Measurements from ENCODE around the gene ANXA11.
"Not testable (repeated sequence)": the region's sequence is repeated elsewhere in the genome, so short reads cannot be mapped to it uniquely, and the experiment has no call there.

Gene ANXA11

GRCh38 chr10:80137920-80138319 lies 67.4 kb downstream of the ANXA11 start:
- H3K9me3 ChIP-seq (ENCODE audit: severe bottlenecking) = no peaks in the 10 kb centered on the region
- no peak overlapping the region for H3K4me3 ChIP-seq (ENCODE audit: low read depth, low read length)
- no peak overlapping the region for H3K27ac ChIP-seq
- no peaks in the 10 kb centered on the region for H3K36me3 ChIP-seq
- no peak for DNase-seq
- TF ChIP-seq, protein P1, sequence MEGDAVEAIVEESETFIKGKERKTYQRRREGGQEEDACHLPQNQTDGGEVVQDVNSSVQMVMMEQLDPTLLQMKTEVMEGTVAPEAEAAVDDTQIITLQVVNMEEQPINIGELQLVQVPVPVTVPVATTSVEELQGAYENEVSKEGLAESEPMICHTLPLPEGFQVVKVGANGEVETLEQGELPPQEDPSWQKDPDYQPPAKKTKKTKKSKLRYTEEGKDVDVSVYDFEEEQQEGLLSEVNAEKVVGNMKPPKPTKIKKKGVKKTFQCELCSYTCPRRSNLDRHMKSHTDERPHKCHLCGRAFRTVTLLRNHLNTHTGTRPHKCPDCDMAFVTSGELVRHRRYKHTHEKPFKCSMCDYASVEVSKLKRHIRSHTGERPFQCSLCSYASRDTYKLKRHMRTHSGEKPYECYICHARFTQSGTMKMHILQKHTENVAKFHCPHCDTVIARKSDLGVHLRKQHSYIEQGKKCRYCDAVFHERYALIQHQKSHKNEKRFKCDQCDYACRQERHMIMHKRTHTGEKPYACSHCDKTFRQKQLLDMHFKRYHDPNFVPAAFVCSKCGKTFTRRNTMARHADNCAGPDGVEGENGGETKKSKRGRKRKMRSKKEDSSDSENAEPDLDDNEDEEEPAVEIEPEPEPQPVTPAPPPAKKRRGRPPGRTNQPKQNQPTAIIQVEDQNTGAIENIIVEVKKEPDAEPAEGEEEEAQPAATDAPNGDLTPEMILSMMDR (IDR thresholded peaks at IDR 0.05; ENCODE audit: low read depth, low read length) = no peak
- no peaks in the 10 kb centered on the region for H3K27me3 ChIP-seq (ENCODE audit: insufficient read depth, low read depth, severe bottlenecking)

- TF ChIP-seq, protein P1 (IDR thresholded peaks at IDR 0.05; ENCODE audit: low read depth, low read length) = no peak
- no peak for DNase-seq
- H3K36me3 ChIP-seq = no peaks in the 10 kb centered on the region
- no peaks in the 10 kb centered on the region for H3K9me3 ChIP-seq (ENCODE audit: severe bottlenecking)
- peaks cover 2% of the 10 kb centered on the region for H3K27me3 ChIP-seq (ENCODE audit: insufficient read depth, low read depth, severe bottlenecking)
- H3K4me3 ChIP-seq (ENCODE audit: low read depth, low read length) = no peak overlapping the region
- H3K27ac ChIP-seq = no peak overlapping the region
Measured at GRCh38 chr10:80137031-80137862, 68.1 kb downstream of the ANXA11 start.

GRCh38 chr10:80136134-80136571 lies 69.2 kb downstream of the ANXA11 start:
- no peak for DNase-seq
- Histone ChIP-seq H3K27ac (no peak overlapping the region), H3K36me3 (no peaks in the 10 kb centered on the region), H3K4me3 (ENCODE audit: low read depth, low read length) (no peak overlapping the region), H3K9me3 (ENCODE audit: severe bottlenecking) (no peaks in the 10 kb centered on the region), H3K27me3 (ENCODE audit: insufficient read depth, low read depth, severe bottlenecking) (peaks cover 3% of the 10 kb centered on the region)
- TF ChIP-seq, protein P1 (IDR thresholded peaks at IDR 0.05; ENCODE audit: low read depth, low read length) = no peak

DNA sequence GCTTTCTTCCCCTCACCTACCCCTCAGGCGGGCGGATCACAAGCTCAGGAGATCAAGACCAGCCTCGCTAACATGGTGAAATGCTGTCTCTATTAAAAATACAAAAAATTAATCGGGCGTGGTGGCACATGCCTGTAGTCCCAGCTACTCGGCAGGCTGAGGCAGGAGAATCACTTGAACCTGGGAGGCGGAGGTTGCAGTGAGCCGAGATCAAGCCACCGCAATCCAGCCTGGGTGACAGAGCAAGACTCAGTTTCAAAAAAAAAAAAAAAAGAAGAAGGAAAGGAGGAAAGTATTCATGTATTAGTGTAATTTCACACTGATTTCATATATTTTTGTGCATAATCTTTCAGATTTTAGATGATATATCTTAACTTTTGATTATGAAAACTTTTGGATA lies 71.7 kb downstream of the ANXA11 start:
- not testable (repeated sequence) for DNase-seq; H3K36me3 ChIP-seq; H3K9me3 ChIP-seq (ENCODE audit: severe bottlenecking); H3K27ac ChIP-seq; H3K4me3 ChIP-seq (ENCODE audit: low read depth, low read length); H3K27me3 ChIP-seq (ENCODE audit: insufficient read depth, low read depth, severe bottlenecking)

DNA sequence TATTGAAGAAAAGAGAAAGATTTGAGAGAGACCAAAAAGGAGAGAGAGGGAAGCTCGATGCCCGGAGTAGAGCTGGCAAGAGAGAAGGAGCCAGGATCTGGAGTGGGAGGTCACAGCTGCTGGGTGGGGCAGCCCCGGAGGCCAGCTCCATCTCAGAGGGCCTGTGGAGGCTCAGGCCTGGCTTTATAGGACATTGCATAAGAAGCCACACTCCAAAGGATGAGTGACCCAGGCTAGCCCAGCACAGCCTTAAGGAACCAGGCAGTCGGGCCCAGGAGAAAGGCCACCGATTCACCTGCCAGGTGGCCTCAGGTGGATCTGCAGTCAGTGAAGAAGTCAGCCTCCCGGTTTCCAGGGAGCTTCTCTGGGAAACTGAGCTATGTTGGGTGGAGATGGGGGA lies 72.1 kb downstream of the ANXA11 start:
- Histone ChIP-seq H3K27me3 (ENCODE audit: insufficient read depth, low read depth, severe bottlenecking) (peaks cover 3% of the 10 kb centered on the region), H3K4me3 (ENCODE audit: low read depth, low read length) (peak overlapping the region; percentile 67), H3K27ac (no peak overlapping the region), H3K36me3 (no peaks in the 10 kb centered on the region), H3K9me3 (ENCODE audit: severe bottlenecking) (no peaks in the 10 kb centered on the region)
- TF ChIP-seq, protein P1 (IDR thresholded peaks at IDR 0.05; ENCODE audit: low read depth, low read length) = no peak
- no peak for DNase-seq

GRCh38 chr10:80132299-80133139 lies 72.8 kb downstream of the ANXA11 start, which contains the start of gene PLAC9:
PLAC9 (plus strand) TSS chr10:80132730; CDS start chr10:80132763, 33 bp downstream.
- H3K27ac ChIP-seq = no peak within 1 kb of the TSS
- no peaks in the 10 kb centered on the region for H3K9me3 ChIP-seq (ENCODE audit: severe bottlenecking)
- DNase-seq = no peak
- H3K4me3 ChIP-seq (ENCODE audit: low read depth, low read length) = peak within 1 kb of the TSS; percentile 67
- peaks cover 3% of the 10 kb centered on the region for H3K27me3 ChIP-seq (ENCODE audit: insufficient read depth, low read depth, severe bottlenecking)
- H3K36me3 ChIP-seq = no peaks in the 10 kb centered on the region
- TF ChIP-seq, protein P1 (IDR thresholded peaks at IDR 0.05; ENCODE audit: low read depth, low read length) = no peak

Data from WERI-Rb-1 (cell line).